ENCODE data around the gene CXCR6.

The CXCR6 gene

DNA sequence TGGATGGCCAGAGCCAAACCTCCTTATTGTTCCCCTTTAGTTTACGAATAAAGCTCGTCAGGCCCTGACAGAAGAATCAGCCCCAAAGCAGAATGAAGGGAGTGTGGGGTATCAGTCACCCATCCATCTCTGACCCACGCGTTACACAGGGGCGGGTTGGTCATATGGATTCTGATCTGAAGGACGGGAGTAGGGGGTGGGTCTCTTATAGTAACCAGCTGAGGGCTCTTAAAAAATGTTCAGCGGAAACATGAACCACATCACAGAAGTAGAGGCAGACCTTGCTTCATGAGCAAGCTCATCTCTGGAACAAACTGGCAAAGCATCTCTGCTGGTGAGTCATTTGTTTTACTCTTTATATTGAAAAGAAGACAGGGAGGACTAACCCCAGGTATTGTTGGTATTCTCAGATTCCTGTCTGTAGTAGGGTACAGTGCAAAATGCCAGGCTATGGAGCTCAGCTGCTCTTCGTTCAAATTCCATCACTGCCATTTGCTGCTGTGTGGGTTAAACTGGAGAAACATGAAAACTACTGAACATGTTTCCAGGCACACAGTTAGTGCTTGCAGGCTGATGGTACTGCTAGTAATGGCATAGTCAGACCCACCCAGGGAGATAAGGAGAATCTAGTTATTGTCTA lies at the start of gene CXCR6:
Gene CXCR6, plus strand, starts transcription at position 258 of the 640 bp plus-strand sequence. CDS start 3,018 bp downstream, outside the sequence.
- no peak for DNase-seq

DNA sequence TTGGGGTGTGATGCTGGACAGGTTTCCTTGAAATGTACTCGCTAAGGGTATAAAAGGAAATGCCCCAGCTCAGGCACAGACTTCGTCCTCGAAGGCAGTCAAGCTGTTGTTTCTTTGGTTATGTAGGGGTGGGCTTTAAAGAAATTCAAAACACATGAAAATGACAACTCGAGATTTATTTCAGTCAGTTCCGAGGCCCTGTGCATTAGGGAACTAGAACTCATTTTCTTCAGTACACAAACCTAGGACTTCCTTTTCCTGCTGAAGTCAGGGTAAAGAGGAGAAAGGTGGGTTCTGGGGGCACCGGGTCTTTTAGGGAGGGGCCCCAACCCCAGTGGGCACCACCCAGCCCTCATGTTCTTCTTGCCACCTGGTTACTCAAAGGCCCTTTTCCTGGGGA lies 49.2 kb upstream of the CXCR6 start:
- no peak for DNase-seq

DNA sequence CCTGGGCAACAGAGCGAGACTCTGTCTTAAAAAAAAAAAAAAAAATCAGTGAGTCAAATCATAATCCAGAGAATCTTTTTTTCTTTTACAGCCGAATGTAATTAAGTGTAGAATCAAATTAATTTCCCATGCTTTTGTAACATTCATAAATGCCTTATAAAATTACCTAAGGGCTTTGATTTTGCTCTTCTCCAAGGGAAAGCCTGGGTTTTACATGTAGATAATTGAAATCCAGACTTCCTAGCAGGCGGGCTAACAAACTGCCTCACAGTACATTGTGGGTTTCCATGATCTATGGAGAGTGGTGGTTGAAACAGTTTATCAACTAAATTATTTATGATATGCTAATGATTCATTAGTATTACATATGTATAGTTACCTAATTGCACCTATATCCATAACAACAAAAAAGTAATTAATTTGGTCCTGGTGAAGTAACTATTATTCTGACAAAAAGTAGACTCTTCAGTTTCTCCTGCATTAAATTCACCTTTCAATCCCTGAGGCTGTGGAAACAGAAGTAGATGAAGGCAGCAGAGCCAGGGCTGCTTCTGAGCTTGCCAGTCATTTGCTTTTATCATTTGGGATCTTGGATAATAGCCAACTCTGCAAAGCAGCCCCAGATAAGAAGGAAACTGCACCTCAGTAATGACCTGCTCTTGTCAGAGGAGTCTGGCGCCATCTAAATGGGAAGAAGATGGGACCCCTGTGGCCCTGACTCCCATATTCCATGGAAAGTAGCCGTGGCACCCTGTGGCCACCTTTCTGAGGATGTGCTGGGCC lies 47.4 kb upstream of the CXCR6 start:
- DNase-seq, result no peak

DNA sequence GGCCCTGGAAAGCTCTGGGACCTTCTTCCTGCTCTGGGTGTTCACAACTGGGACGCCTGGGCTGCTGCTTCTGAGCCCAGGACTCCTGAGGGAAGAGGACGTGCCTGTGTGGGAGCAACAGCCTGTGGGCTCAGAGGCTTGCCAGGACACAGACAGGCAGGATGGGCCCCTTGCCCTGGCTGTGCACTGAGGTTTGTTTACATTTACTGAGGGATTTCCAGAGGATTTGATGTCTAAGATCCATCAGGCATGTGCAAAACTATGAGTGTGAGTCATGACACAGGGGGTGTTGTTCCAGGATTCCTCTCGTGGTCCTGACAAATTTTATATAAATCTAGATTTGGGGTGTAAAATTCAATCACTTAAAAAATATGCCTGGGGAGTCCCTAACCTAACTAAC lies 46.3 kb upstream of the CXCR6 start:
- DNase-seq, result no peak

DNA sequence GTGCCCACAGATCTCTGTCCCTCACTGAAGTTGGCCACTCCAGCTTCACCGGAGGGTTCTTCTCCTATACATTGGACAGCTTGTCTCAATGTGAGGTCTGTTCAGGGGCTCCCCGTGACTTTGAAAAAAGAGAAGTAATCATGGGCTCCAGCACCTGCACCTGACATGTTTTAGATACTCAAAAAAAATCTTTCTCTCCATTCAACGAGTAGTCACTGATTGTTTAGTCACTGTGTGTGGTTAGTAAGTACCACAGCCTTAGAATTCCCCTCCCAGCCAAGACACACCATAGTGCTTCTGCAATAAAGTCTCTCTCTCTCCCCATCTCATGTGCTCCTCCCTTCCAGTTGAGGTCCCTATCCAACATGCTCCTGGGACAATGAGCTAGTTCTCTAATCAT lies 38.3 kb upstream of the CXCR6 start:
- DNase-seq, result no peak

DNA sequence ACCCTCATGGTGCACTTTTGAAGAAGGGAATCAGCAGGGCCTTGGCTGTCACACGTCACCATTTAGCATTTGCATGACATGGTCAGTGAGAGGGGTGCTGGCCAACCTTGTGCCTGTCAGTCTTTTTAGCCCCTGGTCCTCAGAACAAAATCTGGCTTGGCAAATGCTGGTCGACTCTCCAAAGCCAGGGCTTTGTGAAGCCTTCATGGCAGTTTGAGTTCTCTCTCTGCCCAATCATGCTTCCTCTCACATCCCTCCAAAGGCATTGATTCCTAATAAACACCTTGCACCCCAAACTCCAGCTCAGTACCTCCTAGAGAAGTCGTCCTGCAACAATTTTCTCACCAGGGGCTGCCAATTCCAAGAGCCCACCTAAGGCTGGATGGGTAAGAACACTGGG lies 37.5 kb upstream of the CXCR6 start:
- DNase-seq, result no peak

DNA sequence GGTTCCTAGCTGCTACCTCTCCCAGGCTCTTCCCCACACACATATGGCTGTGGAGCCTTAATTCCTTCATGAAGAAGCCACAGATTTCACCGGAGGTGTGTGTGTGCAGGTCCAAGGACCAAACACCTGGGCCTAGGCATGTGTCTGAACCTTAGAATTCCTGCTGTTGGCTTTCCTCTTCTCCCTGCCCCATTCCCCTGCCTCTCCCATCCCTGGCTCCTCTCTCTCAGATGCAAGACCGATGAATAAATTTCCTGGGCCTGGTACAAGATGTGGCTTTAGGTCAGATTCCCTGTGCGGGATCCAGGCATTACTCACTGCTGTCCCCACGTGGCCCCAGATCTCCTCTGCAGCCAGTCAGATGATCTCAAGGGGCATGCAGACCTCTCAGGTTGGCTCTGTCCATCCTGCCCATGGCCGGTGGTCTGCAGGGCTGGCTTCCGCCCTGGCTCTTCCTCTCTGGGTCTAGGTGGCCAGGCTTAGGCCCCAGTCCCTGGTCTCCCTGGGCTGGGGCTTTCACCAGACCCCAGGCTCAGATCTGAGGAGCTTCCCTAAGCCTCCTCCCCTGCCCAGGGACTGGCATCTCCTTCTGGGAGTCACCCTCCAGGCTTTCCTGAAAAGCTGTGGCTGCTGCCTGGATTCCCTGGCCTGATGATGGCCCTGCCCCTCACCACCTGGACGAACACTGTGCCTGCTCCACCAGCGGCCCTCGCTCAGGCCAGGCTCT lies 36.4 kb upstream of the CXCR6 start:
- DNase-seq, result no peak

DNA sequence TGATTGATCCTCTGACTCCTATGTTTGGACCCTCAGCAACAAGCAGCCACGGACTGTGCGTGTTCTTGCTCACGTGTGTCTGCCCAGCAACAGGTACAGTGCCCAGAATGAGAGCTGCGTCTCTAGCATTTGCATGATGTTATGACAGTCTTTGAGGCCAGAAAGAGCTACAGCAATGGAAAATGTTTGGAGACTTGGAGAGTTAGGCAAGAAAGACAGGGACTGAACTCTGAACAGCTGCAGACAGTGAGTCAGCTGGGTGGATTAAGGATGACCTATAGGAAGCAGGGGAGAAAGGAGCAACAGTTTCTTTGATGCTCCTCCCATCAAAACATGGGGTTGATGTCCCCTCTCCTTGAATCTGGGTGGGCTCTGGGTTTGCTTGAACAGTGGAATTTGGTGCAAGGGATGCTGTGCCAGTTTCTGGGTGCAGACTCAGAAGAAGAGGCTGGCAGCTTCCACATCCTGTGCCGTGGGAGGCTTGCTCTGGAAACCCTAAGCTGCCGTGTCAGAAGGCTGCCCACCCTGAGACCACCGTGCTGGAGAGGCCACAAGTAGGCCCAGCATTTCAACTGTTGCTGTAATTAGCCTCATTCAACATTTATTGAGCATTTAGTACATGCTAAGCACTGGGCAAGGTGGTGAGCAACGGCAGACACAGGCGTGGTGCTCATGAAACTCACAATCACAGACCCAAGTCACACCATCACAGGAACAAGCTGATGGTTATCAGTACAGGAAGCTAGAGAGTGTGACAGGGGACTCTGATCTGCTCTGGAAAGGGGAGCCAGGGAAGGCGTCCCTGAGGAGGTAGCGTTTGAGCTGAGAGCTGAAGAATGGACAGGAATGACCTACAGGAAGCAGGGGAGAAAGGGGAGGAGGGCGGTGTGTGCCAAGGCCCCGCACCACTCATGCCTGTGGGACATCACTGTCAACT lies 35.2 kb upstream of the CXCR6 start:
- no peak for DNase-seq

DNA sequence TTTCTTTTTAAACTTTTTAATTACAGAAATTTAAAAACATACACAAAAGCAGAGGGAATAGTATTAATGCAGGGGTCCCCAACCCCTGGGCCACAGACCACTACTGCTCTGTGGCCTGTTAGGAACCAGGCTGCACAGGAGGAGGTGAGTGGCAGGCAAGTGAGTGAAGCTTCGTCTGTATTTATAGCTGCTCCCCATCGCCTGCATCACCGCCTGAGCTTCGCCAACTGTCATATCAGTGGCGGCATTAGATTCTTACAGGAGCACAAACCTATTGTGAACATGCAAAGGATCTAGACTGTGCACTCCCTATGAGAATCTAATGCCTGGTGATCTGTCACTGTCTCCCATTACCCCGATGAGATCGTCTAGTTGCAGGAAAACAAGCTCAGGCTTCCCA lies 34.5 kb upstream of the CXCR6 start:
- no peak for DNase-seq

DNA sequence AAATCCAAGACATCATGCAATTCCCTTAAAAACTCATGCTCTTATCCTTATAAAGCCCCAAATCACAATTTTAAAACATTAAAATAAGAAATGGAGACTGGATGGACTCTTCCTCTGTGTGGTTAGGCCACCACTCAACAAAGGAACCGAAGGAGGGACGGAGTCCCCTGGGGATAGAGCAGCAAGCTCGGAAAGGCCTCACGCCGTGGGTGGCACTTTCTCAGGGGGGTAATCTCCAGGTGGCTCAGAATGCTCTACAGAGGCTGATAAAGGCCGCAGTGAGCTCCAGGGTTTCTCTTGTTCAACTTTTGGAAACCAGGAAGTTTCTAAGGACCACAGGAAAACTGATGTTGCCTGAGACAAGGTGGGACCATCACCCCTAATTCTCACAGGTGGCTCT lies 33.7 kb upstream of the CXCR6 start:
- no peak for DNase-seq

DNA sequence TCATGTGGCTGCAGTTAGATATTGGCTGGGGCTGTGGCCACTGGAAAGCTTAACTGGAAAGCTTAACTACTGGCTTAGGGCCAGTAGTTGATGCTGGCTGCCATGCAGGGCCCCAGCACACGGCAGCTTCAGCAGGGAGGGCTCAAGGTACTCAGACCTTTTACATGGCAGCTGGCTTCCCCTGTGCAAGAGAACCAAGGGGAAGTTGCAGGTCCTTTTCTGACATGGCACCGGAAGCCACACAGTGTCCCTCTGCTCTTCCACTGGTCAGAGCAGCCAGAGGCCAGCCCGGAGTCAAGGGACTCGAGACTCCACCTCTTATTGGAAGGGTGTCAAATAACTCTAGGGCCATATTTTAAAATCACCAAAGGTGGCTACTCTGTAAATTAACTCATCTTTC lies 32.4 kb upstream of the CXCR6 start:
- DNase-seq, result no peak

DNA sequence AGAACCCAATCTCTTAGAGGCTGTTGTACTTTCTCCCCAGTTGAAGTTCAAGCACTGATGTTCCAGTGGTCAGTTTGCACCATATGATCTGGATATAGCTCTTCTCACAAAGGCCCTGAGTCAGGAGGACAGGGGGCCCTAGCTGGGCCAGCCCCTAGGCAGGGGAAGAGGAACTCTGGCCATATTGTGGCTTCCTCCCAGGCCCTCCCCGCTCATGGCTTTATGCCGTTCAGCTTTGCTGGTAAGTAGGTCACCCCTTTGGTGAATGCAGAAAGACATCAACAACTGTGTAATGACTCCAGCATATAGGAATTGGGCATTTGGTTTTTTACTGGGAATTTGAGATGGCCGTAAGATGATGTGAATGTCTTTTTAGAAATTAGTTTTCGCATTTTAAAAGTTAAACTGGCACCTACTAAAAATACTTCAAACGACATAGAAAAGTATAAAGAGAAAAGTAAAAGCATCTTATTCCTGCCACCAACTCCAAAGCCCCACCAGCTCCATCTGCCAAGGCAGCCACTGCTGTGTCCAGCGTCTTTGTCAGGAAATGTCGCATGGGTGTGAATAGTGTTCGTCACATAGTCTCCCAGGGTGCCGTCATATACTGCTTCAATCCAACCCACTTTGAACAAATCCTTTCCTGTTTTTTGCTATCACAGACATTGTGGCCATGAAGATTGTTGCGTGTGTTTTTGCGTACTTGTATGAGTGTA lies 31.6 kb upstream of the CXCR6 start:
- no peak for DNase-seq

DNA sequence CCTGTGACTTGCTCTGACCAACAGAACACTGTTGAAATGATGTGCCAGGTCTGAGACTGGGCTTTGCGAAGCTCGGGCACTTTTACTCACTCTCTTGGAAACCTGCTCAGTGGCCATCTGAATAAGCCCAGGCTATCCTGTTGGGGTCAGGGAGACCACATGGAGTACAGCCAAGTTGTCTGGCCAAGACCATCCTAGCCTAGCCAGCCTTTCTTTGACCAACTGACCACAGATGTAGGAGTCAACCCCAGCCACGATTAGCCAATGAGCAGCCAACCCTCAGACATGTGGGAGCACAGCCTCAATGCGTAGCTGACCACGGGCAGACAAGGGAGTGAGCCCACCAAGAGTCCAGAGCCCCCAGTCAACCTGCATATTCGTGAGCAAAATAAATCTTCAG lies 30.8 kb upstream of the CXCR6 start:
- DNase-seq, result no peak

DNA sequence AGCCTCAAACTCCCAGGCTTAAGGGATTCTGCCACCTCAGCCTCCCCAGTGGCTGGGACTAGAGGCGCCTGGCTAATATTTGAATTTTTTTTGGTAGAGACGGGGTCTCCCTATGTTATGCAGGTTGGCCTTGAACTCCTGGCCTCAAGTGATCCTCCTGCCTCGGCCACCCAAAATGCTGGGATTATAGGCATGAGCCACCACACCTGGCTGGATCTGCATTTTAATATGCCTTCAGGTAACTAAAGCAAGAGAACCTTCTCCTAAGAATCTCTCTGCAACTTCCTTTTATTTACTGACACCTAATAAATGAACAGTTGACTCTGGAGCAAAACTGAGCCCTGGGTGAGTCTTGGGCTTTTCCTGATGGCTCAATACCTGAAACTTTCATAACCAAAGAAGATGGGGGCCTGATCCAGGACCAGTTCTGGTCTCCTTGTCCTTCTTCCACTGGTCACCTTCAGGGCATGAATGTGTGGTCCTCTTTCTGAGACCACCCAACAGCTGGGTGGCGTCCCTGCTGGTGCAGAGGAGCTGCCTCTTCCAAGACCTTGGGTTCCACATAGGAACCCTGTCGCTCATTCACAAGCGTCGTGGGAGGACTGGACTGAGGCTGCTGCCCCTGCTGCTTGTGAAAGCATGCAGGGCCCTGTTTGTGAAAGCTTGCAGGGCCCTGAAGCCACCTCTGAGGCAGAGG lies 28.8 kb upstream of the CXCR6 start:
- no peak for DNase-seq

DNA sequence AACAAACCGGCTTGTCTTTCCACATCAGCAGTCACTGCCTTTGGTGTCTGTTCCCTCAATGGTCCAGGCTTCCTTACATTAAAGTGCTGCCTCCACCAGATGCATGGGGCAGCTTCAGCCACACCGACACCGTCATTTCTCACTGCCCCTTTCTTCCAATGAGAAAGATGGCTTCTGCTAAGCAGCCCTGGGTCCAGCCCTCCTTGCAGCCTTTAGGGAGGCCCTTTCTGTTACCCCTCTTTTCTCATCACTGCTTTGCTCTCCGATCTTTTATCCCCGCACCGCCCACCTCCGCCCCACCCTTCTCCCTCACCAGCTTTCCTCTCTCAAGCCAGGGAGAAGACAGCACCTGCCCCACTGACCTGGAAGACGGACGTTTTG lies 28.2 kb upstream of the CXCR6 start:
- no peak for DNase-seq

DNA sequence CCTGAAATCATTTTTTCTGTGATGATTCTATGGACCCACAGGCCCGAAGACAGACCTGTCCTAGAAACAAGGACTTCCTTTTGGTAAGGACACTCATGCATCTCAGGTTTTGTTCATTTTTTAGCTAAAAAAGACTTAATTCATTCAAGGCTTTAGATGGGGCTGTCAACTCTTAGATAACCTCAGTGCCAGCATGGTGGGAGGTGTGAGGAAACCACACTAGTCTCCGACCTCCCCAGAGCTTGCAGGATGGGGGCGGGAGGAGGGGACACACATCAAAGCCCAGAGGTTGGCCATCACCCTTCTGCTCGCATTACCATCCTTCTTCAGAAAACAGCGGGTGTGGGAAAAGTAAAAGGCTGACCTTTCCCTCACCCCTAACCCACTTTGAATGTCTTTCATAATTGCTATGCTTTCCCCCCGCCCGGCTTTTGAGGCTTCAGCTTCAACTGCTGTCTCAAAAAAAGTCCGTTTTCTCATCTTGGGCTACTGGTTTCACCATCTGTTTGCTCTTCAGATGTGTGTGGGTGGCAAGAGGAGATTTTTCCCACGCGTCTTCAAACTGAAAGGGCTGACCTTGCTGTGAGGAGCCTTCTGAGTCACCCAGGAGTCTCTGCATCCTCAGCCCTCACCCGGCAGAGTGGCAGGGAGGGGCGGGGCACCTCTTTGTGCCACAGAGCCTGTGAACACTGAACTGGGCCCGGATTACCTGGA lies 27.6 kb upstream of the CXCR6 start:
- DNase-seq, result peak; percentile 30

DNA sequence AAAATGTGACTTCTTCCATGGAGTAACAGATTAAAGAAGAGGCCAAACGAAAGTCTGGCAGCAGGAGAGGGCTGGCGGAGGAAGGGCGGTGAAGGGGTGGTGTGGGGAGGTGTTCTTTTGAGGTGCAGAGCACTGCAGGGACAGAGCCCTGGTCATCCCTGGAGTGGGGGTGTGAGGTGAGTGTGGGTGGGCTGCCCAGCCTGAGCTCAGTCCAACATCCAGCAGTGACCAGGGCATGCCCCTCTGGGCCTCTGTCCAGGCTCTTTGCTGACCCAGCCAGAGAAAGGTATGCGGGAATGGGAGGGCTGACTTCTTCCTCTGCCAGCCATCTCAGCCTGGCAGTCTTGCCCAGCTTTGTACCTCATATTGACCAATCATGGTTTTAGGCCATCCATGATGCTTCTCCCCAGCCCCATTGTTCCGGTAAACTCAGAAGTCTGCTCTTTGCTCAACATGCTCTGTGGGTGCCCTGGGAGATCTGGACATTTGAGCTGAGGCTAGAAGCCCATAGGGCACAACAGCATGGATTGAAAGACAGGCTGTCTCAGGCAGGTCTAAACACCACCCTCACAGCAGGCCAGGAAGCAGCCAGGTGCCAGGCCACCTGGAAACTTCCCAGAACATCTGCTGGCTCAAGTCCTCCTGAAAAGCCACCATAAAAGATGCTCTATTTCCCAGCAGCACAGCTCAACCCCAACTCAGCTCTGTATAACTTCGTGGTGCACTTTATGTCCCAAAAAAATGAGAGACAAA lies 25.9 kb upstream of the CXCR6 start:
- no peak for DNase-seq

DNA sequence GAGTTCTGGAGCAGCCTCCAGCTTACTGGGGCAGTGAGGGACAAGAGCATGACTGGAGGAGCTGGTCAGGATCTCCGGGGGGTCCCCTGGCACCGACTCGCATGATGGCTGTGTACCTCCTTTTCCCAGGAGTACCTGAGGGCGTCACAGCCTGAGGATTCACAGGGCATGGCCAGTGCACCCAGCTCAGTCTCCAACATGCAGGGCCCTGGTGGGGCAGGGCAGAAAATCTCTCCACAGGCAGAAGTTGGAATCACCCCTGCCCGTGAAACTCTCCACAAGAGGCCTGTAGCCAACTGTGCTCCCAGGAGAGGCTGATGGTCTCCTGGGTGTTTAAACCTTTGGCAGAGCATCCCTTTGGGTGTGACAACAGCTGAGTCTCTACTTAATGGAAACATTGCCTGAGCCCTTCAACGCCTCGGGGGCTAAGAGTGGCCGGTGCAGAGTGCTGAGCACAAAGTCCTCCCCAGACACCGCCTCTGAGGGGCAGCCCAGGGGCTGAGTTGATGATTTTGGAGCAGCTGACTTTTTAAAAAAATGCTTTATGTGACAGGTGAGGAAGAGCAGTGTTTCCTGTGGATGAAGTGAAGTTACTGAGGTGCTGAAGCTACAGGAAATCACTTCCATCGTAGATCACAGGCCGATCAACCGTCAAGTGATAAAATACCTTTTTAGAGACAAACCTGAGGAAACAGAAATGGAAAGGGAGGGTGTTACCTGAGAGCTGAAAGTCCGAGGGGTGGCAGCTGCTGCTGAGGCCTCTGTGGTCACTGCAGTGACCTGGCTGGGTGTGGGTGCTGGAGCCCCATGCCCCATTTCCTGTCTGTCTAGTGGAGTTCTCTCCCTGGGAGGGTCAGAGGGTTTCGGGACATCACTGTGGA lies 21.9 kb upstream of the CXCR6 start:
- DNase-seq, result no peak

DNA sequence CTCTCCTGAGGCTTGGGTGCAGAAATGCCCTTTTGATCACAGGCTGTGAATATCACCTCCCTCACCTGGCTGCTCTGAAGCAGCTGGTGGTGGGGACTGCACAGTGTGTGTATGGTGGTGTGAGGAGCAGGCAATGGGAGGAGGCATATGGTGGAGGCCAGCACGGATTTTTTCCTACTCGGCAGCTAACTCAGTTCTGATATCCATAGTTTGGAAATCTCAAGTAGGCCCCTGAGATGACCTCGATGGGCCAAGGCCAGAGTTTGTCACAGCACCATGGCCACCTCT lies 21.3 kb upstream of the CXCR6 start:
- no peak for DNase-seq

Data from right hindlimb (tissue), 1 donor.